GM12891 (cell line): ENCODE data around the gene LIPH.

Source experiments
- POLR2A ChIP-seq: IDR thresholded peaks from 2 replicates; pipeline ENCODE4 v1.6.1; 2011; ENCODE audit warnings: low read depth, low read length, control low read depth
- POLR2AphosphoS5 ChIP-seq: IDR thresholded peaks from 2 replicates; pipeline ENCODE4 v1.6.1; 2011; ENCODE audit warnings: low read depth, low read length, control low read depth

GRCh38 chr3:185498503-185499396, 53.6 kb downstream of the LIPH start, which contains the start of gene TMEM41A:
- TF ChIP-seq POLR2A (peak; percentile 81), POLR2AphosphoS5 (peak; percentile 84)
